ENCODE measurements around the gene LILRB2.
"Not testable (repeated sequence)": the region's sequence is repeated elsewhere in the genome, so short reads cannot be mapped to it uniquely, and the experiment has no call there.

LILRB2 gene

GRCh38 chr19:54307389-54308020, 26.6 kb upstream of the LILRB2 start:
- no peak for DNase-seq (ENCODE audit: extremely low spot score, insufficient read length, low read depth)
- no peak for FAIRE-seq

GRCh38 chr19:54305141-54305540, 24.2 kb upstream of the LILRB2 start:
- FAIRE-seq (no peak), DNase-seq (ENCODE audit: extremely low spot score, insufficient read length, low read depth) (no peak)

GRCh38 chr19:54302257-54302656, 21.3 kb upstream of the LILRB2 start:
- no peak for FAIRE-seq
- no peak for DNase-seq (ENCODE audit: extremely low spot score, insufficient read length, low read depth)

GRCh38 chr19:54299515-54299914, 18.6 kb upstream of the LILRB2 start:
- FAIRE-seq: no peak
- no peak for DNase-seq (ENCODE audit: extremely low spot score, insufficient read length, low read depth)

GRCh38 chr19:54299126-54299498, 18.2 kb upstream of the LILRB2 start:
- DNase-seq (ENCODE audit: extremely low spot score, insufficient read length, low read depth) (no peak), FAIRE-seq (no peak)

GRCh38 chr19:54298357-54299125, 17.6 kb upstream of the LILRB2 start:
- no peak for FAIRE-seq

GRCh38 chr19:54297759-54298305, 16.9 kb upstream of the LILRB2 start:
- DNase-seq (ENCODE audit: extremely low spot score, insufficient read length, low read depth) (no peak), FAIRE-seq (peak; percentile 9)

More at GRCh38 chr19:54298357-54299125, 17.6 kb upstream of the LILRB2 start:
- DNase-seq (ENCODE audit: extremely low spot score, insufficient read length, low read depth): no peak

GRCh38 chr19:54294539-54294938, 13.6 kb upstream of the LILRB2 start:
- FAIRE-seq: no peak
- no peak for DNase-seq (ENCODE audit: extremely low spot score, insufficient read length, low read depth)

GRCh38 chr19:54289160-54289559, 8.2 kb upstream of the LILRB2 start:
- DNase-seq (ENCODE audit: extremely low spot score, insufficient read length, low read depth): not testable (repeated sequence)
- FAIRE-seq: peak; percentile 94

GRCh38 chr19:54287456-54287855, 6.5 kb upstream of the LILRB2 start:
- no peak for DNase-seq (ENCODE audit: extremely low spot score, insufficient read length, low read depth)
- FAIRE-seq: peak; percentile 62

GRCh38 chr19:54286283-54286682, 5.4 kb upstream of the LILRB2 start:
- not testable (repeated sequence) for DNase-seq (ENCODE audit: extremely low spot score, insufficient read length, low read depth)
- peak; percentile 89 for FAIRE-seq

- peak; percentile 70 for FAIRE-seq
- not testable (repeated sequence) for DNase-seq (ENCODE audit: extremely low spot score, insufficient read length, low read depth)
Measured at GRCh38 chr19:54285427-54286056, 4.6 kb upstream of the LILRB2 start.

- FAIRE-seq (no peak), DNase-seq (ENCODE audit: extremely low spot score, insufficient read length, low read depth) (no peak)
Measured at GRCh38 chr19:54282686-54283470, 2.0 kb upstream of the LILRB2 start.

GRCh38 chr19:54281729-54282075, 792 bp upstream of the LILRB2 start:
- FAIRE-seq; DNase-seq (ENCODE audit: extremely low spot score, insufficient read length, low read depth): not testable (repeated sequence)

- FAIRE-seq; DNase-seq (ENCODE audit: extremely low spot score, insufficient read length, low read depth): not testable (repeated sequence)
Measured at GRCh38 chr19:54280441-54280840, 469 bp downstream of the LILRB2 start.

GRCh38 chr19:54280025-54280424, 885 bp downstream of the LILRB2 start:
- not testable (repeated sequence) for FAIRE-seq; DNase-seq (ENCODE audit: extremely low spot score, insufficient read length, low read depth)

- DNase-seq (ENCODE audit: extremely low spot score, insufficient read length, low read depth): no peak
- FAIRE-seq: no peak
Measured at GRCh38 chr19:54279406-54279962, 1.4 kb downstream of the LILRB2 start.

- not testable (repeated sequence) for DNase-seq (ENCODE audit: extremely low spot score, insufficient read length, low read depth); FAIRE-seq
Measured at GRCh38 chr19:54278571-54279195, 2.2 kb downstream of the LILRB2 start.

GRCh38 chr19:54278056-54278455, 2.9 kb downstream of the LILRB2 start:
- not testable (repeated sequence) for DNase-seq (ENCODE audit: extremely low spot score, insufficient read length, low read depth); FAIRE-seq
